HTERT RPE-1 (cell line): ENCODE measurements around the gene ANKRD1.
"Not testable (repeated sequence)": the region's sequence is repeated elsewhere in the genome, so short reads cannot be mapped to it uniquely, and the experiment has no call there.

Experiments used
- in situ Hi-C: fragments of 300-500 bp; cut with MboI; formaldehyde crosslinking; loops from 4 replicates; pipeline ENCODE4 v1.14.3; 2020; ENCODE audit warnings: low sequenced_read_pairs

Gene ANKRD1

GRCh38 chr10:90912854-90913479, 7.9 kb downstream of the ANKRD1 start:
- in situ Hi-C loops = no loop called here

GRCh38 chr10:90912174-90912573, 8.7 kb downstream of the ANKRD1 start:
- in situ Hi-C loops = no loop called here

- in situ Hi-C loops = no loop called here
These were observed 9.5 kb downstream of the ANKRD1 start for GRCh38 chr10:90911133-90912051.

- in situ Hi-C loops = no loop called here
These were observed 14.3 kb downstream of the ANKRD1 start for GRCh38 chr10:90906596-90906995.

GRCh38 chr10:90905925-90906324, 15.0 kb downstream of the ANKRD1 start:
- in situ Hi-C loops = no loop called here

GRCh38 chr10:90896916-90897315, 24.0 kb downstream of the ANKRD1 start:
- in situ Hi-C loops = not testable (repeated sequence)

- in situ Hi-C loops = no loop called here
These were observed 27.7 kb downstream of the ANKRD1 start for GRCh38 chr10:90893190-90893589.

GRCh38 chr10:90890347-90890746, 30.5 kb downstream of the ANKRD1 start:
- in situ Hi-C loops = no loop called here

GRCh38 chr10:90889636-90890035, 31.3 kb downstream of the ANKRD1 start:
- in situ Hi-C loops = no loop called here

GRCh38 chr10:90888387-90888786, 32.5 kb downstream of the ANKRD1 start:
- in situ Hi-C loops = no loop called here

- in situ Hi-C loops = no loop called here
These were observed 33.3 kb downstream of the ANKRD1 start for GRCh38 chr10:90887555-90887954.

GRCh38 chr10:90885176-90885575, 35.7 kb downstream of the ANKRD1 start:
- in situ Hi-C loops = no loop called here

- in situ Hi-C loops = no loop called here
These were observed 36.5 kb downstream of the ANKRD1 start for GRCh38 chr10:90884431-90884830.

- in situ Hi-C loops = not testable (repeated sequence)
These were observed 40.7 kb downstream of the ANKRD1 start for GRCh38 chr10:90880059-90880719.

- in situ Hi-C loops = no loop called here
These were observed 41.8 kb downstream of the ANKRD1 start for GRCh38 chr10:90879062-90879461.

GRCh38 chr10:90872648-90873020, 48.3 kb downstream of the ANKRD1 start:
- in situ Hi-C loops = no loop called here

GRCh38 chr10:90871766-90872647, 48.9 kb downstream of the ANKRD1 start, which contains the start of gene RPP30:
Gene RPP30 (plus strand): TSS chr10:90871974. CDS start chr10:90871987, 13 bp downstream.
- in situ Hi-C loops = no loop called here

GRCh38 chr10:90871279-90871765, 49.6 kb downstream of the ANKRD1 start:
- in situ Hi-C loops = no loop called here

GRCh38 chr10:90866050-90866598, 54.8 kb downstream of the ANKRD1 start:
- in situ Hi-C loops = no loop called here

- in situ Hi-C loops = no loop called here
These were observed 55.5 kb downstream of the ANKRD1 start for GRCh38 chr10:90865401-90865800.
